Renal pelvis (tissue), 4 donors: ENCODE data around the gene SLC30A3. TPM values are rescaled to one million over a fixed set of nuclear protein-coding genes. Genes with fewer than 3 reads are reported as not detected.

Source experiments
- DNase-seq: peaks from one replicate; pipeline ENCODE4 v3.0.0-alpha.2; 2013
- polyA plus RNA-seq, 3 donors: library from polyadenylated mRNA; unstranded; fragments of 120-200 nt; gene quantifications; one replicate each; pipeline ENCODE4 v1.2.1, GENCODE V29; 2013; ENCODE audit not compliant: insufficient read length in 3 of 3

The SLC30A3 gene
- polyA plus RNA-seq, 3 donors: 7.6 to 13.2 (median 10.8) TPM

GRCh38 chr2:27237341-27237945 lies 25.4 kb downstream of the SLC30A3 start:
- no peak for DNase-seq

DNA sequence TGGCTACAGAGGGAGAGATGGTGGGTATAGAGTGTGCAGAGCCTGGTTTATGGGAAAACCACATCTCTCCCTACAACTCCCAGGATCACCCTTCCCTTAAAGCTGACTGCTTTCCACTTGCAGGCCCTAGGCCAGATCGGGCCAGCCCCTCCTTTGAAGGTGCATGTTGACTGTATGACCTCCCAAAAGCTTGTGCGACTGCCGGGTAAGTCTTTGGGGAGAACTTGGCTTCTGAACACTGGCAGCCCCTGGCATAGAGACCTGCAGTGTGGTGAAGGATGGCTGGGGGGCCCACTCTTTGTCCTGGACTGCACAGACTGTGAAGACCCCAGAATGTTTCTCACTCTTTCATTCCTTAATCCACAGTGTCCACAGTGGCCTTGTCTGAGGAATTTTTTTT lies 26.2 kb downstream of the SLC30A3 start:
- no peak for DNase-seq

GRCh38 chr2:27236136-27236535 lies 26.7 kb downstream of the SLC30A3 start:
- DNase-seq: no peak

- no peak for DNase-seq
Measured at GRCh38 chr2:27233341-27233740, 29.5 kb downstream of the SLC30A3 start.

GRCh38 chr2:27231921-27232320 lies 30.9 kb downstream of the SLC30A3 start:
- DNase-seq: no peak

- DNase-seq: no peak
Measured at GRCh38 chr2:27227501-27227900, 35.3 kb downstream of the SLC30A3 start.

- no peak for DNase-seq
Measured at GRCh38 chr2:27225526-27225925, 37.3 kb downstream of the SLC30A3 start.

DNA sequence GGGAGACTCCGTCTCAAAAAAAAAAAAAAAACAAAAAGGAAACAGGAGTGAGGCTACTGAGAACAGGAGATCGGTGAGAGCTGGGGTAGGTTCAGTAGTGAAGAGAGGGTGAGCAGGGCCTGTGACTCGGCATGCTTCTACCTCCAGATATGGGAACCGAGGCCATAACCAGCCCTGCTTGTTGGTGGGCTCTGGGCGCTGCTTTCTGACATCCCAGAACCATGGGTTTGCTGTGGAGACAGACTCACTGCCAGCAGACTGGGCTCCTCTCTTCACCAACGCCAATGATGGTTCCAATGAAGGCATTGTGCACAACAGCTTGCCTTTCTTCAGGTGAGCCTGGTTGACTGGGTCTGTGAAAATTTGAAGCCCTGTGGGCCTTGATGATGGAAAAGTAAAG lies 39.4 kb downstream of the SLC30A3 start:
- DNase-seq: no peak

- DNase-seq: no peak
Measured at GRCh38 chr2:27222407-27222806, 40.4 kb downstream of the SLC30A3 start.

GRCh38 chr2:27221166-27221565 lies 41.7 kb downstream of the SLC30A3 start:
- no peak for DNase-seq

DNA sequence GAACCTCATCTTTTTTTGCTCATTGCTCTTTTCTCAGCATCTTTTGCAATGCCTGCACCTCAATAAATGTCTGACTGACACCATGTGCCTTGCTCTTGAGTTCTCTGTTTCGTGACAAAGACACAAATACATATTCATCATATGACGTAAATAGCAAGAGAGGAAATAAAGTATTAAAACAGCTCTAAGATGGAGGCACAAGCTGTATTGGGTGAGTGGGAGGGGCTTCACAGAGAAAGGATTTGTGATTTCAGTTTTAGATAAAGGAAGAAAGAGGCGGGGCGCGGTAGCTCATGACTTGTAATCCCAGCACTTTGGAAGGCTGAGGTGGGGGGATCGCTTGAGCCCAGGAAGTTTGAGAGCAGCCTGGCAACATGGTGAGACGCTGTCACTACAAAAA lies 42.8 kb downstream of the SLC30A3 start:
- no peak for DNase-seq

GRCh38 chr2:27219091-27219490 lies 43.8 kb downstream of the SLC30A3 start:
- DNase-seq: no peak

DNA sequence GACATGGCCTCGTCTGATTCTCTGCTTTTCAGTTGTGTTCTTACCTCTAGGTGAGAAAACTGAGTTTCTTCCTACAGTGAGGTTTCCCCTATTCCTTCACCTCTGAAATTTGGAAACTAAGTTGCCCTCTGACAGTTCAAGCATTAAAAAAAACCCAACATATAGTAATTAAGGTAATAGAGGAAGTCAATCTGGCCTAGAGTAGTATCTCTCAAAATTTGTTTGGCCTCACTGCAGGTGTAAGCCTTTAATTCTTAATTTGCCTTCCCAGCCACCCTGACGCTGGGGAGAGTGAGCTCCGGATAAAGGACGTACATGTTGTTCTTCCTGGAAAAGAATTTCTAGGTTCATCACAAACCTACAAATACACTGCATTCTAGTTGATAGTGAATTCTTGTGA lies 44.2 kb downstream of the SLC30A3 start:
- no peak for DNase-seq

DNA sequence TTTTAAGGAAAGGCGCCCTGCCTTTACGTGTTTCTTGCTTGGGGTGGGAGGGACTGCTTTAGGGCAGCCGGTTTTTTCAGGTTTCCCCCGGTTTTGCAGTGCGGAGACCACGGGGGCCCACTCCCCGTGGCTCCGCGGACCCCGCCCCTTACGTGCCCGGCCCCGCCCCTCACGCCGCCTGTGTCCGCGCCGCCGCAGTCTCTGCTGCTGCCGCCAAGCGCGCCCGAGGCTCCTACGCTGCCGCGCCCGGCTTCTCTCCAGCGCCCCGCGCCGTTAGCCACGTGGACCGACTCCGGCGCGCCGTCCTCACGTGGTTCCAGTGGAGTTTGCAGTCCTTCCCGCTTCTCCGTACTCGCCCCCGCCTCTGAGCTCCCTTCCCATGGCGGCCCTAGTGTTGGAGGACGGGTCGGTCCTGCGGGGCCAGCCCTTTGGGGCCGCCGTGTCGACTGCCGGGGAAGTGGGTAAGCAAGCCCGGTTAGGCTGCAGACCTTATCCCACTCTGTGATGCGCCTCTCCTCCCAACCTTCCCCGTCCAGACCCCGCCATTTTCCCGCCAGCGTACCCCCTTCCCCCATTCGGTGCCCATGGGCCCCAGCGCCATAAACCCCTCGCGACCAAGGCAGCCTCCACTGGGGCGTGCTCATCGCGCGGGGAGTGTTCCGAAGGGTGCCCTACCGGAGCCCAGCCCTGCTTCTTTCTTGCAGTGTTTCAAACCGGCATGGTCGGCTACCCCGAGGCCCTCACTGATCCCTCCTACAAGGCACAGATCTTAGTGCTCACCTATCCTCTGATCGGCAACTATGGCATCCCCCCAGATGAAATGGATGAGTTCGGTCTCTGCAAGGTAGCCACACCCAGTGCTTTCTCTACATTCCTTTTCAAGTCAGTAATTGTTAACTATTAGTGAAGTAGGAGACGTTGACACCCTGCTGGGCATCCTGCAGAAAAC lies 45.4 kb downstream of the SLC30A3 start, which contains the start of gene CAD:
Gene CAD, plus strand, starts transcription at position 197 of the 949 bp plus-strand sequence. Its CDS starts 183 bp downstream, at position 380.
- DNase-seq: peak; percentile 86

DNA sequence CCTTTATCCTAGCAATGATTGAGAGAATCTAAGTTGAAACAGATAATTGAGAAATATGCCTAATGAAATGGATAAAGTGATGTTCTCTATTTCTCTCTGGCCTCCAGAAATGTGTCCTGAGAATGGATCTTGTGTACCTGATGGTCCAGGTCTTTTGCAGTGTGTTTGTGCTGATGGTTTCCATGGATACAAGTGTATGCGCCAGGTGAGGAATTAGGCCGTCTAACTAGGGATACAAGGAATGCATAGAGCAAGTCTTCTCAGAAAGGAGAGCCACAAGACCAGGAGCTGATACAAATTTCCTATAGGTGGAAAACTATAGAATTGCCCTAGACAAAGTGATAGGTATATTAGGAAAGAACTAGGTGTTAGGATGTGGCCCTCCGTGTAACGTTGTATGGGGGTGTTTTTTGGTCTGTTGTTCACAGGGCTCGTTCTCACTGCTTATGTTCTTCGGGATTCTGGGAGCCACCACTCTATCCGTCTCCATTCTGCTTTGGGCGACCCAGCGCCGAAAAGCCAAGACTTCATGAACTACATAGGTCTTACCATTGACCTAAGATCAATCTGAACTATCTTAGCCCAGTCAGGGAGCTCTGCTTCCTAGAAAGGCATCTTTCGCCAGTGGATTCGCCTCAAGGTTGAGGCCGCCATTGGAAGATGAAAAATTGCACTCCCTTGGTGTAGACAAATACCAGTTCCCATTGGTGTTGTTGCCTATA lies 46.3 kb downstream of the SLC30A3 start:
- no peak for DNase-seq

GRCh38 chr2:27214941-27215340 lies 47.9 kb downstream of the SLC30A3 start:
- no peak for DNase-seq

DNA sequence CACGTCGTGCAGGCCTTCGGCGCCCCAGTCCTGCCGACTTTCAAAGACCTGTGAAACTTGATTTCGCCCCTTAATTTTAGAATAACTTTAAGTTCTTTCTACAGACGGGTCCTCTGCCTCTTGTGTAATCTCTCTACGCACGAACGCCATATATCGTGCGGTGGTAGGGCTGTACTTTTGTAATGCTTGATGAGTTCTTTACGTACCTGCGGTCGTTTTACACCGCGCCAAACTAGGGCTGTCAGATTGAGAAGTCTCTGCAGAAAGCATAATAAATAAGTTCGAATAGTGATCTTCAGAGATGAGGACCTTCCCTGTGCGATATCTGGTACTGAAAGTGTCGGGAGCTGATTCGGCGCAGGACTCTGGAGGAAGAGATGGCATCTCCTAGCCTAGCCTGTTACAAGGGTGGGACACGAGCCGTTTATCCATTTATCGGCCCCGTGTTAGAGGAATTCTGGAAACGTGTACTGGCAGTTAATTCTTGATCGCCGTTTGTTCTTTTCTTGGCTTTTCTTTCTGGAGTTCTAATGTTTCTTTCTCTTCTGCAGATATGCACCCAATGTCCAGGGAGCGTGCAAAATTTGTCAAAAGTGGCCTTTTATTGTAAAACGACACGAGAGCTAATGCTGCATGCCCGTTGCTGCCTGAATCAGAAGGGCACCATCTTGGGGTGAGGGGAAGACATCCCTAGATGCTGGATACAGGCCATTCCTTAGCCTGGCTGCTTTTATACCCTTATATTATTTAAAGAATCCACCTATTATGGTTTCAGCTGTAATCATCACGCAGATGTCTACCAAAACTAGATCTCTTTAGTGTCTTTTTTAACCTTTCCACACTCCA lies 50.0 kb downstream of the SLC30A3 start:
- DNase-seq: no peak

DNA sequence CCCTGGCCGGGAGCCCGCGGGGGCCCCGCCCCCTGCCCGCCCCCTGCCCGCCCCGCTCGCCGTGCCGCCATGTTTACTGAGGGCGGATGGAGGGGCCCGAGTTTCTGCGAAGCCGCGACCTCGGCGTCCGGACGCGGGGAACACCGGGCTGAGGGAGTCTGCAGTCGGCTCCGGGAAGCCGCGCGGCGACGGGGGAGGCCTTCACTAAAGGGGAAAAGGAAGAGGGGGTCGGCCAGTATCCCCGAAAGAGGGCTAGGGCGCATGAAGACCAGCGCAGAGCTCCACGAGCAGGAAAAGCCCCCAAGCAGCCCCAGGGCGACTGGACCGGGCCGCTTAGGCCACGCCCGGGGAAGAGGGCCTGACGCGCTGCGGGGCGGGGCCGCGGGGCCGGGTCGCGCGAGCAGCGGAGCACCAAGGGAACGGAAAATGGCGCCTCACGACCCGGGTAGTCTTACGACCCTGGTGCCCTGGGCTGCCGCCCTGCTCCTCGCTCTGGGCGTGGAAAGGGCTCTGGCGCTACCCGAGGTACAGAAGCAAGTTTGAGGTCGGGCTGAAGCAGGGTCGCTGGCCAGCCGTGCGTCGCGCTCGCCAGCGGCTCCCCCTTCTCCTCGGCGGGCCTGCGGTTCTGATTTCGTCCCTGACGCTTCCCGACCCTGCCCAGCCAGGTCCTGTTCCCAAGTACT lies 50.8 kb downstream of the SLC30A3 start, which contains the start of the genes ATRAID and SLC5A6:
Gene ATRAID, plus strand, starts transcription at position 99 of the 683 bp plus-strand sequence. Its CDS starts 328 bp downstream, at position 427.
Gene SLC5A6, minus strand, starts transcription at position 326 of the 683 bp plus-strand sequence. CDS start 4,618 bp downstream, outside the sequence.
- DNase-seq: peak; percentile 93

DNA sequence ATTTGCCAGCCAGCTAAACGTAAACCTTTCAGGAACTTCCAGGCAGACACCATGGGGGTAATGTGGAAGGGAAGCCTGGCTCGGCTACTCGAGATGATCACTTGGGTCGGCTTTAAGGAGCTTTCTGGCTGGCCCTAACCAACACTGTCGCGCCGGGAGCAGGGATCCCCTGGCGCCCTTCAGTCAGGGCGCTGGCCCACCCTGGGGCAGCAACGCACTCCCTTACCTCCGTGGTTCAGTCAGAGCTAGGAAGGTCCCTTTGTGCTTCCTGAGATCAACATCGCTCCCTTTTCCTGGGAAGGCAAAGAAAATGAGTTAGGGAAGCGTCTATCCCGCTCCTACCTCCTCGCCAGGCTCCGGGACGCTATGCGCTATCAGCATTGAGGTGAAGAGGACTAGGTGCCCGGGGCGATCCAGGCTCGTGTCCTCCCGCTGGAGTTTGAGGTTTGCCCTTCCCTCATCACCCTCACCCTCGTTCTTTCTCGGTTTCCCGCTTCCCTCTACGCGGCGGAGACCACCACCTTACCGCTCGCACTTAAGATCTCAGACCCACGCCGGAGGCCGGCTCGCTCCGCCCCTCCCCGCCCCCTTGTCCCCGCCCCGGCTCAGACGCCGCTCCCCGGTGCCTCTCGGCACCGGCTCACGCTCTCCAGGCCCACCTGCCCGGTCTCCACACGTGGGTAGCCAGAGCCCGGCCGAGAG lies 51.5 kb downstream of the SLC30A3 start:
- no peak for DNase-seq
